ENCODE results near the gene SDK1. TPM values are rescaled to one million over a fixed set of nuclear protein-coding genes. Genes with fewer than 3 reads are reported as not detected.

SDK1 gene
- total and polyA plus RNA-seq, 2 donors (not counting 3 experiments of a cell fraction or from before 2014, with no cell fraction given): 1.6 to 3.9 TPM

DNA sequence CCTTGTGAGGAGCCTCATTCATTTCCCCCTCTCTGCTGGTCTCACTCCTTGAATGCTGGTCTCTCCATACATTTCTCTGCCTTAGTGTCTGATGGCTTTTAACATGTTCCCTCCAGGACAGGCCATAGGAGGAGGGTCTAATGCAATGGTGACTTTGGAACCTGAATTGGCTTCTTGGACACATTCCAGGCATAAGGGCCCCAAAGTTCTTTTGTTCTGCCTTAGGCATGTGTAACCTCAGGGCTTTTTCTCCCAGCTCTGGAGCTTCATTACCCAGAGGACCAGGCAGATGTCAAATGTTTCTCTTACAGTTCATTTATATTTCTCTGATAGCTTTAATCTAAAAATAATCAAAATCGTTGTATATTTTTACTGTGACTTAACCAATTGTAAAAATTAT, 162.6 kb downstream of the SDK1 start:
- Histone ChIP-seq H4K20me1 (replicated peaks; ENCODE audit: control insufficient read depth, extremely low read depth, insufficient read depth, low read length) (no peaks in the 10 kb centered on the region), H3K4me3 (replicated peaks in 1 of 3; ENCODE audit: insufficient read depth in 1 of 3, low read depth in 1 of 3, low read length in 3 of 3) (no peak overlapping the region), H3K4me2 (ENCODE audit: insufficient read depth, low read length) (no peak overlapping the region), H3K79me2 (ENCODE audit: control insufficient read depth, insufficient read depth, low read length) (no peaks in the 10 kb centered on the region), H3K9me3 (replicated peaks; ENCODE audit: control insufficient read depth, insufficient read depth, low read length) (no peaks in the 10 kb centered on the region), H2AFZ (ENCODE audit: low read depth, low read length) (no peak overlapping the region), H3K36me3 (ENCODE audit: control insufficient read depth in 2 of 2, extremely low read depth in 1 of 2, insufficient read depth in 2 of 2, low read length in 2 of 2) (no peaks in the 10 kb centered on the region), H3K9ac (replicated peaks; ENCODE audit: extremely low read depth, insufficient read depth, low read length) (no peak overlapping the region), H3K4me1 (ENCODE audit: control insufficient read depth, extremely low read depth, insufficient read depth, low read length) (no peaks in the 10 kb centered on the region), H3K27ac (ENCODE audit: insufficient read depth, low read depth, low read length) (no peak overlapping the region), H3K27me3 (ENCODE audit: control insufficient read depth in 2 of 2, insufficient read depth in 2 of 2, low read length in 2 of 2) (no peaks in the 10 kb centered on the region), H3K9me1 (replicated peaks; ENCODE audit: control insufficient read depth, extremely low read depth, insufficient read depth, low read length) (no peaks in the 10 kb centered on the region)
- ChIA-PET POLR2A (no interaction called here), CTCF (no interaction called here)
- TF ChIP-seq EZH2 (IDR thresholded peaks at IDR 0.05; ENCODE audit: borderline replicate concordance, low read depth, low read length, severe bottlenecking) (no peak), JUN (IDR thresholded peaks at IDR 0.05; ENCODE audit: borderline replicate concordance, insufficient read depth, insufficient read length, low read depth) (no peak), MYC (IDR thresholded peaks at IDR 0.05; ENCODE audit: low read depth, low read length) (no peak), POLR2AphosphoS5 (IDR thresholded peaks at IDR 0.05; ENCODE audit: insufficient read depth, low read depth, low read length) (no peak), GATA2 (IDR thresholded peaks at IDR 0.05; ENCODE audit: insufficient read depth, insufficient read length, low read depth, low read length) (no peak)
- TF ChIP-seq, protein P1, sequence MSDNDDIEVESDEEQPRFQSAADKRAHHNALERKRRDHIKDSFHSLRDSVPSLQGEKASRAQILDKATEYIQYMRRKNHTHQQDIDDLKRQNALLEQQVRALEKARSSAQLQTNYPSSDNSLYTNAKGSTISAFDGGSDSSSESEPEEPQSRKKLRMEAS (IDR thresholded peaks at IDR 0.05; ENCODE audit: insufficient read depth, insufficient read length): no peak
- TF ChIP-seq, protein P2, sequence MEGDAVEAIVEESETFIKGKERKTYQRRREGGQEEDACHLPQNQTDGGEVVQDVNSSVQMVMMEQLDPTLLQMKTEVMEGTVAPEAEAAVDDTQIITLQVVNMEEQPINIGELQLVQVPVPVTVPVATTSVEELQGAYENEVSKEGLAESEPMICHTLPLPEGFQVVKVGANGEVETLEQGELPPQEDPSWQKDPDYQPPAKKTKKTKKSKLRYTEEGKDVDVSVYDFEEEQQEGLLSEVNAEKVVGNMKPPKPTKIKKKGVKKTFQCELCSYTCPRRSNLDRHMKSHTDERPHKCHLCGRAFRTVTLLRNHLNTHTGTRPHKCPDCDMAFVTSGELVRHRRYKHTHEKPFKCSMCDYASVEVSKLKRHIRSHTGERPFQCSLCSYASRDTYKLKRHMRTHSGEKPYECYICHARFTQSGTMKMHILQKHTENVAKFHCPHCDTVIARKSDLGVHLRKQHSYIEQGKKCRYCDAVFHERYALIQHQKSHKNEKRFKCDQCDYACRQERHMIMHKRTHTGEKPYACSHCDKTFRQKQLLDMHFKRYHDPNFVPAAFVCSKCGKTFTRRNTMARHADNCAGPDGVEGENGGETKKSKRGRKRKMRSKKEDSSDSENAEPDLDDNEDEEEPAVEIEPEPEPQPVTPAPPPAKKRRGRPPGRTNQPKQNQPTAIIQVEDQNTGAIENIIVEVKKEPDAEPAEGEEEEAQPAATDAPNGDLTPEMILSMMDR (IDR thresholded peaks at IDR 0.05; ENCODE audit: extremely low read depth in 1 of 2, insufficient read depth in 1 of 2, low read depth in 1 of 2, low read length in 2 of 2): no peak
- BruUV-seq (replicated peaks): no TSS peak
- FAIRE-seq (no peak), DNase-seq (ENCODE audit: low read depth, low spot score) (no peak)
- dilution Hi-C loops (cut with MboI; ENCODE audit: extremely low pct_ligation_motif_present, low sequenced_read_pairs) (no loop called here), intact Hi-C loops (cut with micrococcal nuclease) (no loop called here)

Data from endothelial cell of umbilical vein (primary cell).